NCI-H2227 treated with DMSO at 0.1 percent for 48 hours (cell line): Measurements from ENCODE around the gene ACBD4.

ENCODE experiments used
- DNase-seq: peaks from one replicate; lab custom pipeline; 2025; lab: John Stamatoyannopoulos, UW

Gene ACBD4

GRCh38 chr17:45104497-45104896, 31.0 kb upstream of the ACBD4 start:
- no peak for DNase-seq

- DNase-seq: no peak
Measured at GRCh38 chr17:45104907-45105624, 30.4 kb upstream of the ACBD4 start.

GRCh38 chr17:45106096-45106495, 29.4 kb upstream of the ACBD4 start:
- DNase-seq: no peak

- no peak for DNase-seq
Measured at GRCh38 chr17:45106582-45106981, 28.9 kb upstream of the ACBD4 start.

GRCh38 chr17:45107293-45108010, 28.0 kb upstream of the ACBD4 start:
- no peak for DNase-seq

GRCh38 chr17:45108051-45108450, 27.4 kb upstream of the ACBD4 start:
- no peak for DNase-seq

GRCh38 chr17:45108595-45109521, 26.6 kb upstream of the ACBD4 start:
- no peak for DNase-seq

GRCh38 chr17:45110676-45111611, 24.5 kb upstream of the ACBD4 start:
- no peak for DNase-seq

- no peak for DNase-seq
Measured at GRCh38 chr17:45111850-45112249, 23.6 kb upstream of the ACBD4 start.

- no peak for DNase-seq
Measured at GRCh38 chr17:45112559-45113423, 22.7 kb upstream of the ACBD4 start.

- no peak for DNase-seq
Measured at GRCh38 chr17:45113424-45113754, 22.1 kb upstream of the ACBD4 start.

GRCh38 chr17:45114117-45114932, 21.2 kb upstream of the ACBD4 start:
- no peak for DNase-seq

- no peak for DNase-seq
Measured at GRCh38 chr17:45115015-45115625, 20.4 kb upstream of the ACBD4 start.

GRCh38 chr17:45115871-45116270, 19.6 kb upstream of the ACBD4 start:
- DNase-seq: no peak

GRCh38 chr17:45116434-45117016, 19.0 kb upstream of the ACBD4 start:
- DNase-seq: no peak

GRCh38 chr17:45117334-45117733, 18.2 kb upstream of the ACBD4 start:
- no peak for DNase-seq

GRCh38 chr17:45117848-45118646, 17.4 kb upstream of the ACBD4 start:
- no peak for DNase-seq

GRCh38 chr17:45118691-45119090, 16.8 kb upstream of the ACBD4 start:
- DNase-seq: no peak
